Measurements from ENCODE around the gene FCAMR. TPM values are rescaled to one million over a fixed set of nuclear protein-coding genes. Genes with fewer than 3 reads are reported as not detected.

Gene FCAMR
- total RNA-seq, 2 donors from 2014 or later, result 0.56 to 4.5 TPM

GRCh38 chr1:206923009-206923960 lies 47.0 kb downstream of the FCAMR start:
- Histone ChIP-seq H3K9ac (ENCODE audit: low read depth in 2 of 2, low read length in 2 of 2) (peak overlapping the region in 1 of 2 donors; percentile 8), H3K9me3 (no peaks in the 10 kb centered on the region), H3K27ac (peak overlapping the region; percentile 67), H3K4me3 (no peak overlapping the region), H3K27me3 (no peaks in the 10 kb centered on the region), H3K36me3 (no peaks in the 10 kb centered on the region), H3K4me1 (peaks cover 8% of the 10 kb centered on the region)
- intact Hi-C loops (cut with DNase I), result loop anchor here (5.0 kb wide), 1 partner anchor 59 kb away; no protein-coding TSS in a partner anchor
- no peak for TF ChIP-seq CTCF (IDR thresholded peaks at IDR 0.05)
- DNase-seq, result no peak

- no peaks in the 10 kb centered on the region for H3K27me3 ChIP-seq
- DNase-seq, result no peak
- peaks cover 8% of the 10 kb centered on the region for H3K4me1 ChIP-seq
- H3K36me3 ChIP-seq, result no peaks in the 10 kb centered on the region
- TF ChIP-seq CTCF (IDR thresholded peaks at IDR 0.05), result no peak
- peak overlapping the region in 1 of 2 donors; percentile 12 for H3K9ac ChIP-seq (ENCODE audit: low read depth in 2 of 2, low read length in 2 of 2)
- no peak overlapping the region for H3K4me3 ChIP-seq
- H3K27ac ChIP-seq, result peak overlapping the region; percentile 67
- intact Hi-C loops (cut with DNase I), result loop anchor here (5.0 kb wide), 1 partner anchor 60 kb away; no protein-coding TSS in a partner anchor
- H3K9me3 ChIP-seq, result no peaks in the 10 kb centered on the region
These were observed 47.7 kb downstream of the FCAMR start for GRCh38 chr1:206922524-206922923.

DNA sequence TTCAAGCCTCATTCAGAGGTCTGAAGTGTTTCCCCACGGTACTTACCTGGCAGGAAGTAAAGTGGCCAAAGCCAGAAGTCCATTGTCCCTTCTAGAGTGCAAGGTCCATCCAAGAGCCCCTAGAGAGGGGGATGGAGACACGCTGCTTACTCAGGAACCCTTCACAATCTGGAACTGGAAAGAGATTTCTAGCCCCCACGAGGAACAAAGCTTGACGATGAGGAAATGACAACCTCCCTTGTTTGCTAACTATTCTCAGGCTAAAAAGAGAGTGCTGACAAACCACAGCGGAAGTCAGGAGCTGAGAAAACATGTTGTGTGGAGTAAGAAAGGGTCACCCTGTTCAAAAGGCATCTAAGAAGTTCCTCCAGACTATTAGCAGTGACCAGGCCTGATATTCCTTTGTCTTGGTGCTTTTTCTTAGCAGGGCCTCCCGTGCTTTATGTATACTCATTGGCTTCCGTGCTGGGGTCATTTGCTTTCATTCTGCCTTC lies 48.4 kb downstream of the FCAMR start, which contains the start of gene FCMR:
Gene FCMR, minus strand, starts transcription at position 170 of the 494 bp plus-strand sequence. Its CDS starts 87 bp downstream, at position 83.
- DNase-seq, result no peak
- no peak for TF ChIP-seq CTCF (IDR thresholded peaks at IDR 0.05)
- Histone ChIP-seq H3K36me3 (no peaks in the 10 kb centered on the region), H3K27ac (peak within 1 kb of the TSS; percentile 67), H3K27me3 (no peaks in the 10 kb centered on the region), H3K9ac (ENCODE audit: low read depth in 2 of 2, low read length in 2 of 2) (peak within 1 kb of the TSS; percentile 8 to 12), H3K4me1 (peaks cover 8% of the 10 kb centered on the region), H3K4me3 (peak within 1 kb of the TSS; percentile 15), H3K9me3 (no peaks in the 10 kb centered on the region)
- intact Hi-C loops (cut with DNase I), result loop anchor here (5.0 kb wide), 1 partner anchor 60 kb away; no protein-coding TSS in a partner anchor

DNA sequence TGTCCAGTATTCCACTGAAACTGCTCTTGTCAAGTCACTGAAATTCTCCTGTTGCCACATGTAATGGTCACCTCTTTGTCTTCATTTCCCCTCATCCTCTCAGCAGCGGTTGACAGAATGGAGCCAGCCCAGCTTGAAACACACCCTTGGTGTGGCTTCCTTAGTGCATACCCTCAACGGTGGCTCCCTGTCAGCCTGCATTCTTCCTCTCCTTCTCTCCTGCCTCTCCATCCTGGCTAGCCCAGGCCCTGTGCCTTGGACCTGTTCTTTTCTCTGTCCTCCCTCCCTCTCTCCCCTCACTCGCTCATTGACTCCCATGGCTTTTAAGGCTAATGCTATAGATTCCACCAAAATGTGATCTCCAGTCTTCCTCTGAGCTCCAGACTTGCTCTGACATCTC lies 52.2 kb downstream of the FCAMR start:
- TF ChIP-seq CTCF (IDR thresholded peaks at IDR 0.05), result no peak
- H3K27ac ChIP-seq, result no peak overlapping the region

GRCh38 chr1:206916000-206916709 lies 54.1 kb downstream of the FCAMR start:
- H3K4me3 ChIP-seq, result no peak overlapping the region
- no peaks in the 10 kb centered on the region for H3K9me3 ChIP-seq
- no peak overlapping the region for H3K27ac ChIP-seq
- intact Hi-C loops (cut with DNase I), result loop anchor here (10.0 kb wide), 2 partner anchors 281 to 421 kb away; partner anchors contain the start of gene DYRK3
- TF ChIP-seq CTCF (IDR thresholded peaks at IDR 0.05), result no peak
- H3K9ac ChIP-seq (ENCODE audit: low read depth in 2 of 2, low read length in 2 of 2), result no peak overlapping the region
- no peaks in the 10 kb centered on the region for H3K4me1 ChIP-seq
- no peak for DNase-seq
- no peaks in the 10 kb centered on the region for H3K36me3 ChIP-seq
- no peaks in the 10 kb centered on the region for H3K27me3 ChIP-seq

More for the DNA sequence above, 52.2 kb downstream of the FCAMR start:
- Histone ChIP-seq H3K4me1 (no peaks in the 10 kb centered on the region), H3K27me3 (no peaks in the 10 kb centered on the region), H3K9me3 (no peaks in the 10 kb centered on the region), H3K4me3 (no peak overlapping the region), H3K36me3 (no peaks in the 10 kb centered on the region), H3K9ac (ENCODE audit: low read depth in 2 of 2, low read length in 2 of 2) (no peak overlapping the region)
- no peak for DNase-seq
- intact Hi-C loops (cut with DNase I), result loop anchor here (10.0 kb wide), 2 partner anchors 283 to 423 kb away; partner anchors contain the start of gene DYRK3

Measured in colonic mucosa (tissue), 4 donors.